ENCODE measurements around the gene NLRP6. TPM values are rescaled to one million over a fixed set of nuclear protein-coding genes. Genes with fewer than 3 reads are reported as not detected.
A peak's percentile ranks its signal among the peaks of the same experiment; 100 is the strongest.

Gene NLRP6
- total RNA-seq, 1 donor from 2014 or later = 1.7 TPM

DNA sequence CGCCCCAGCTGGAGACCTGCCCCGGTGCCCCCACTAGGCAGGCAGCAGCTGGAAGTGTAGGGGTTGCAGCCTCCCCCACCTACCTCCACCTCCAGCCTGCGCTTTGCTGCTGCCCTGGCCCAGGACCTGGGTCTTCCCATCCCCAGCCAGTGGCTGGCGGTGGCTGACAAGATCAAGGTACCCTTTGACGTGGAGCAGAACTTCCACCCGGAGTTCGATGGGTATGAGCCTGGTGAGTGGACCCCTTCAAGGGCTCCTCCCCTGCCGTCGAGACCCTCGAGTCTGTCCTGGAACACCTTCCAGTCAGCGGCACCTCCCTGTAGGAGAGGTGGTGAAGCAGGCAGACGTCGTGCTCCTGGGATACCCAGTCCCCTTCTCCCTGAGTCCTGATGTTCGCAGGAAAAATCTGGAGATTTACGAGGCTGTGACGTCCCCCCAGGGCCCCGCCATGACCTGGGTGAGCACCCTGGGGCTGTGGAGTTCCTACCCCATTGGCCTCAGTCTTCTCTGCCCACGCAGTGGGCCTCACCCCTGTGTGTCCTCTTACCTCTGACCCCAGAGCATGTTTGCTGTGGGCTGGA, 15.2 kb downstream of the NLRP6 start:
- peaks cover 4% of the 10 kb centered on the region for H3K36me3 ChIP-seq
- no peak overlapping the region for H3K4me3 ChIP-seq
- ATAC-seq (no peak), DNase-seq (peak; percentile 60)
- peaks cover 20% of the 10 kb centered on the region for H3K4me1 ChIP-seq
- intact Hi-C loops (cut with DNase I) = no loop called here
- H3K27ac ChIP-seq = no peak overlapping the region
- no peaks in the 10 kb centered on the region for H3K9me3 ChIP-seq
- TF ChIP-seq, protein P1, sequence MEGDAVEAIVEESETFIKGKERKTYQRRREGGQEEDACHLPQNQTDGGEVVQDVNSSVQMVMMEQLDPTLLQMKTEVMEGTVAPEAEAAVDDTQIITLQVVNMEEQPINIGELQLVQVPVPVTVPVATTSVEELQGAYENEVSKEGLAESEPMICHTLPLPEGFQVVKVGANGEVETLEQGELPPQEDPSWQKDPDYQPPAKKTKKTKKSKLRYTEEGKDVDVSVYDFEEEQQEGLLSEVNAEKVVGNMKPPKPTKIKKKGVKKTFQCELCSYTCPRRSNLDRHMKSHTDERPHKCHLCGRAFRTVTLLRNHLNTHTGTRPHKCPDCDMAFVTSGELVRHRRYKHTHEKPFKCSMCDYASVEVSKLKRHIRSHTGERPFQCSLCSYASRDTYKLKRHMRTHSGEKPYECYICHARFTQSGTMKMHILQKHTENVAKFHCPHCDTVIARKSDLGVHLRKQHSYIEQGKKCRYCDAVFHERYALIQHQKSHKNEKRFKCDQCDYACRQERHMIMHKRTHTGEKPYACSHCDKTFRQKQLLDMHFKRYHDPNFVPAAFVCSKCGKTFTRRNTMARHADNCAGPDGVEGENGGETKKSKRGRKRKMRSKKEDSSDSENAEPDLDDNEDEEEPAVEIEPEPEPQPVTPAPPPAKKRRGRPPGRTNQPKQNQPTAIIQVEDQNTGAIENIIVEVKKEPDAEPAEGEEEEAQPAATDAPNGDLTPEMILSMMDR (IDR thresholded peaks at IDR 0.05) = no peak
- H3K27me3 ChIP-seq = peaks cover 6% of the 10 kb centered on the region

DNA sequence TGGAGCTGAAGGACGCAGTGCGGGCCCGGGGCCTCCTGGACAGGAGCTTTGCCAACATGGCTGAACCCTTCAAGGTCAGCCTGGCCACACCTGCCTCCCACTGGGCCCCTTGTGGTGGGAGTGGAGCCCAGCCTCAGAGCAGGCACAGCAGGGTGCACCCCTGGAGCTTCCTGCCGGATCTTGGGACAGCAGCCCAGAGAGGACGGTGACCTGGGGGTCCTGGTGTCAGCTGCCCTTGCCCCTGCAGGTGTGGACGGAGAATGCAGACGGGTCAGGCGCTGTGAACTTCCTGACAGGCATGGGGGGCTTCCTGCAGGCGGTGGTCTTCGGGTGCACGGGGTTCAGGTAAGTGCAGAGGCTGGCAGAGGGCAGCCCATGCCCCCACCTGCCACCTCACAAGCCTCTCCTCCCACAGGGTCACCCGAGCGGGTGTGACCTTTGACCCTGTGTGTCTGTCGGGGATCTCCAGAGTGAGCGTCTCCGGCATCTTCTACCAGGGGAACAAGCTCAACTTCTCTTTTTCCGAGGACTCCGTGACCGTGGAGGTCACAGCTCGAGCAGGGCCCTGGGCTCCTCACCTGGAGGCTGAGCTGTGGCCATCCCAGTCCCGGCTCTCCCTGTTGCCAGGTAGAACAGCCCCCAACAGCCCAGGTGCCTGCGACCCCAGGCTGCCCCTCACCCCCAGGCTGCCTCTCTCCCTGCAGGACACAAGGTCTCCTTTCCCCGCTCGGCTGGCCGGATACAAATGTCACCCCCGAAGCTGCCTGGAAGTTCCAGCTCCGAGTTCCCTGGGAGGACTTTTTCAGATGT, 15.8 kb downstream of the NLRP6 start:
- Histone ChIP-seq H3K4me1 (peaks cover 22% of the 10 kb centered on the region), H3K36me3 (peaks cover 4% of the 10 kb centered on the region), H3K9me3 (no peaks in the 10 kb centered on the region), H3K4me3 (no peak overlapping the region), H3K27ac (no peak overlapping the region), H3K27me3 (peaks cover 12% of the 10 kb centered on the region)
- DNase-seq (peak; percentile 60), ATAC-seq (no peak)
- intact Hi-C loops (cut with DNase I) = no loop called here
- TF ChIP-seq, protein P1 (IDR thresholded peaks at IDR 0.05) = no peak

- Histone ChIP-seq H3K36me3 (peaks cover 4% of the 10 kb centered on the region), H3K4me1 (peaks cover 17% of the 10 kb centered on the region), H3K27me3 (peaks cover 12% of the 10 kb centered on the region), H3K4me3 (no peak overlapping the region), H3K27ac (no peak overlapping the region), H3K9me3 (no peaks in the 10 kb centered on the region)
- peak; percentile 58 for DNase-seq
- intact Hi-C loops (cut with DNase I) = no loop called here
- TF ChIP-seq, protein P1 (IDR thresholded peaks at IDR 0.05) = no peak
- ATAC-seq = no peak
Measured at GRCh38 chr11:294780-295179, 16.6 kb downstream of the NLRP6 start.

DNA sequence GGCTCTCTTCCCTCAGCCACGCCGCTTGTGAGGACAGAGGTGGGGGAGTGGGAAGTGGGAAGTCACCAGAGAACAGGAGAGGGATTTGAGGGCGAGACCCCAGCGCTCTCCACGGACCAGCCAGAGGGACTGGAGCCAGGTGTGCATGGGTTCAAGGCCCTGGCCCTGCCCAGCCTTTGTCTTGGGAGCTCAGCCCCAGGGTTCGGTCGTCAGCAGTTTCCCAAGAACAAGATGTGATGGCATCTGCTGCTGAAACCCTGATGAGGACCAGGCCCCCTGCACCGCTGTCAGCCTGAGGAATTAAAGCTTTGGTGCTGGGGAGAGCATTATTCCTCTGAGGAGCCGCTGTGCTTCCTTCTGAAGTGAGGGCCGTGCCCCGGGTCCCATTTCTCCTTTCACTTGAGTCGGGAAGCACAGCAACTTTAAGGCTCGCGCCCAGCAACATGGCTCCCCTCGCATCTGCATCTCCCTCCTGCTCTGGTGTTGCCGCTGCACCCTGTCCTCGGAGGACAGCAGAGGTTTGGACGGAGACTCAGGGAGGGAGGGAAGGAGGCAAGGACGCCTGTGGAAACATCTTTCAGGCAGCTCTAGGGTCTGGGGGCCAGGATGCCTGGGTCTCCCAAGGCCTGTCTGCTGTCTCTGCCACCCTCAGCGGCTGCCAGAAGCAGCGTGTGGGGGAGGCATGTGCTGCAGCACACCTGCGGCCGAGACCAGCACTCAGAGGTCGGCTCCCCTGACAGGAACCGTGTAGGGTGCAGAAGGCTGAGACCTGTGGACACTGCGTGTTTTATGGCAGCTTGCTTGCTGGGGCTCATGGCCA, 17.4 kb downstream of the NLRP6 start:
- H3K9me3 ChIP-seq = no peaks in the 10 kb centered on the region
- DNase-seq = peak; percentile 63
- TF ChIP-seq, protein P1 (IDR thresholded peaks at IDR 0.05) = no peak
- ATAC-seq = no peak
- peaks cover 11% of the 10 kb centered on the region for H3K4me1 ChIP-seq
- H3K36me3 ChIP-seq = peaks cover 4% of the 10 kb centered on the region
- H3K27ac ChIP-seq = no peak overlapping the region
- H3K4me3 ChIP-seq = no peak overlapping the region
- H3K27me3 ChIP-seq = peaks cover 12% of the 10 kb centered on the region
- intact Hi-C loops (cut with DNase I) = no loop called here

DNA sequence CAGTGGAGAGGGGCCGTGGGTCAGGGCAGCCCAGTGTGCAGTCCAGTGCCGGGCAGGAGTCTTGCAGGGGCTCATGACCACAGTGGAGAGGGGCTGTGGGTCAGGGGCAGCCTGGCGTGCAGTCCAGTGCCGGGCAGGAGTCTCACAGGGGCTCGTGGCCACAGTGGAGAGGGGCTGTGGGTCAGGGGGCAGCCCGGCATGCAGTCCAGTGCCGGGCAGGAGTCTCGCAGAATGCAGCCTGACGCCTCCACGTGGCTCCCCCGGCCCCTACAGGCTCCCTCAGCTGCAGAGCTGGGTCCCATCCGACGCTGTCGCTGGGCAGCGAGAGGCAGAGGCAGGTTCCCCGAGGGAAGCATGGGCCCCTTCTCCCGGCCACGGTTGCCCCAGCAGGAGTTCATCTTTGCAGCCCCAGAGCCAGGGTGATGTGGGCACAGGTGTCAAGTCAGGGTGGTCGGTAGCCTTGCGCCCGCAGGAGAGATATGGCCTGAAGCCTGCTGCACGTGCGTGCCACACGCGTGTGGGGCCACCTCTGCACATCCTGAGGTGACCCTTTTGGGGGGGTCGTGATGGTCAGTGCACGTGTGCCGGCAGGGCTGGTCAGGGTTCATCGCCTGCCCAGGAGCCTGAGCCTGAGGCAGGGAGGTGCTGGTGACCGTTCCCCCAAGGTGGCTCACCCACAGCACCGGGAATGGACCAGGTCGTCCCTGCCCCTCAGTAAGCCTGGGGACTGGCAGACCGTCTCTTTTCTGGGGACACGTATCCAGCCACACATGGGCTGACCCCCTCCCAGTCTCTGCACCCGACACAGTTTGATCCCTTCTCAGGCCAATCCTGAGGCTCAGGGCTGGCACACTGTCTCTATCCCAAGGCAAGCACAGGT, 18.2 kb downstream of the NLRP6 start:
- Histone ChIP-seq H3K9me3 (no peaks in the 10 kb centered on the region), H3K36me3 (peaks cover 4% of the 10 kb centered on the region), H3K4me3 (no peak overlapping the region), H3K27me3 (peaks cover 12% of the 10 kb centered on the region), H3K27ac (no peak overlapping the region), H3K4me1 (peaks cover 11% of the 10 kb centered on the region)
- TF ChIP-seq, protein P1 (IDR thresholded peaks at IDR 0.05) = no peak
- intact Hi-C loops (cut with DNase I) = no loop called here
- ATAC-seq (no peak), DNase-seq (peak; percentile 63)

Measured in upper lobe of right lung (tissue), 1 donor.